Upper lobe of right lung (tissue), 1 donor: ENCODE measurements around the gene STPG2. TPM values are rescaled to one million over a fixed set of nuclear protein-coding genes. Genes with fewer than 3 reads are reported as not detected.

ENCODE experiments used
- ATAC-seq: fragments of 200-7000 bp; cut with Tn5 transposase; one replicate; pipeline ENCODE4 v1.9.1; 2020; ENCODE audit warnings: mild to moderate bottlenecking, moderate library complexity
- DNase-seq: peaks from one replicate; pipeline ENCODE4 v3.0.0-alpha.2; 2020
- H3K27ac ChIP-seq: fragments of 200-600 bp; one replicate; pipeline ENCODE4 v1.8.0; 2022
- H3K27me3 ChIP-seq: fragments of 200-600 bp; one replicate; pipeline ENCODE4 v1.8.0; 2022; ENCODE audit warnings: mild to moderate bottlenecking
- H3K36me3 ChIP-seq: fragments of 200-600 bp; one replicate; pipeline ENCODE4 v1.8.0; 2022
- H3K4me1 ChIP-seq: fragments of 200-600 bp; one replicate; pipeline ENCODE4 v1.8.0; 2022
- H3K4me3 ChIP-seq: fragments of 200-600 bp; one replicate; pipeline ENCODE4 v1.8.0; 2022; ENCODE audit warnings: mild to moderate bottlenecking
- H3K9me3 ChIP-seq: fragments of 200-600 bp; one replicate; pipeline ENCODE4 v1.8.0; 2022
- CTCF ChIP-seq: fragments of 200-600 bp; IDR thresholded peaks from one replicate; pipeline ENCODE4 v1.8.0; 2022; ENCODE audit warnings: antibody characterized with exemption
- intact Hi-C: fragments of 100-400 bp; cut with DNase I; formaldehyde crosslinking; loops from one replicate; pipeline ENCODE4 v1.11.0; 2022
- total RNA-seq: library from RNA; stranded (reverse); fragmentation: NEBNext Ultra II Directional; extraction: Animal tissue kit (Norgen Biotek cat#: 25700); gene quantifications from one replicate; pipeline ENCODE4 v1.2.1, GENCODE V29; 2021
- donor health status: DM: no; HTN: yes; CAD: no; lungs with severe emphysema.

STPG2 gene
- total RNA-seq, 1 donor from 2014 or later = 0.41 TPM

DNA sequence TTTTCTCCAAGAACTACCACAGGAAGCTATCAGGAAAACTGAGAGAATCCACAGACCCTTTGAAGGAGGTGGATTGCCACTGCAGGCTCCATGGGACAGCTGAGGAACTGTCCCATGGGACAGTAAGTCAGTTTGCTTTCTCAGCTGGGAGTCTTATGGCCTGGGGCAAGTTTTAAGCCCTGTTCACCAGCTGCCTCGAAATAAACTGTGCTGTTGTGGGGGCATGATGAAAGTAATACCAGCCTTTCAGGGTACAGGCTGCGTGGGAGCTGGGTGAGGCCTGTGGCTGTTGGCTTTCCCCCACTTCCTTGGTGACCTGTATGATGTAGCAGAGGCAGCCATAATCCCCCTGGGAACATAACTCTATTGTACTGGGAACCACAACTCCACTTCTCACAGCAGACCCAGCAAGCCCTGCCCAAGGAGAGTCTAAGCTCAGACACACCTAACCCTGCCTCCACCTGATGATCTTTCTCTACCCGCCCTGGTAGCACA lies 452.1 kb downstream of the STPG2 start:
- intact Hi-C loops = no loop called here

DNA sequence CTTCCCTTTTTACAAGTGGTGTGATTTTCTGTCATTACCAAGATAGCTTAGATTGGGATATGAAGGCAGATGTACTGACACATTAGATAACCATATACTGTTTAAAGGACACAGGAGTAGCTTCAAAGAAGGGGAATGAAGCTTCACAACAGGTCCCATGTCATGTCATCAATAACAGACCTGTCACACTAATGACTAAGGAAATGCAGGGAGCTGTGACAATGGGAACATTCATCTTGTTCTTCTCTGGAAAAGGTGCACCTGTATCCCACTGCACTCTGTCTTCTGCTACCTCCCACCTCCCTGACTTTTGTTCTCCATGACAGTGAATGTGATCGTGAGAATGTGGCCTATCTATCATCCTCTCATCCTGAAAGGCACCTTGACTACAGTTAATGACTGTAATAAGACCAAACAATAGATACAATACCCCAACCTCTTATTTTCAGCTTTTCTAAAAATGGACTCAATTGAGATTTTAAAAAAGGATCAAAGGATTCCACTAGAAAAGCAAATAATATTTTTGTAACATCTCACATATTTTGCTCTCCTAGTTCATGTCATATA lies 472.5 kb downstream of the STPG2 start:
- intact Hi-C loops = no loop called here

More for the DNA sequence above, 452.1 kb downstream of the STPG2 start:
- Histone ChIP-seq H3K27ac (no peak overlapping the region), H3K9me3 (peaks cover under 1% of the 10 kb centered on the region), H3K4me1 (no peaks in the 10 kb centered on the region), H3K4me3 (no peak overlapping the region), H3K27me3 (no peaks in the 10 kb centered on the region), H3K36me3 (no peaks in the 10 kb centered on the region)
- no peak for ATAC-seq
- TF ChIP-seq CTCF = no peak
- DNase-seq = no peak

GRCh38 chr4:97665553-97665952 lies 477.7 kb downstream of the STPG2 start:
- H3K27me3 ChIP-seq = no peaks in the 10 kb centered on the region
- TF ChIP-seq CTCF = no peak
- intact Hi-C loops = no loop called here
- no peaks in the 10 kb centered on the region for H3K4me1 ChIP-seq
- ATAC-seq (peak; percentile 33), DNase-seq (no peak)
- no peaks in the 10 kb centered on the region for H3K9me3 ChIP-seq
- H3K4me3 ChIP-seq = no peak overlapping the region
- H3K36me3 ChIP-seq = no peaks in the 10 kb centered on the region
- H3K27ac ChIP-seq = no peak overlapping the region

More for the DNA sequence above, 472.5 kb downstream of the STPG2 start:
- H3K4me1 ChIP-seq = no peaks in the 10 kb centered on the region
- no peak overlapping the region for H3K27ac ChIP-seq
- ATAC-seq (no peak), DNase-seq (no peak)
- H3K36me3 ChIP-seq = no peaks in the 10 kb centered on the region
- no peak overlapping the region for H3K4me3 ChIP-seq
- no peak for TF ChIP-seq CTCF
- H3K27me3 ChIP-seq = no peaks in the 10 kb centered on the region
- H3K9me3 ChIP-seq = no peaks in the 10 kb centered on the region

DNA sequence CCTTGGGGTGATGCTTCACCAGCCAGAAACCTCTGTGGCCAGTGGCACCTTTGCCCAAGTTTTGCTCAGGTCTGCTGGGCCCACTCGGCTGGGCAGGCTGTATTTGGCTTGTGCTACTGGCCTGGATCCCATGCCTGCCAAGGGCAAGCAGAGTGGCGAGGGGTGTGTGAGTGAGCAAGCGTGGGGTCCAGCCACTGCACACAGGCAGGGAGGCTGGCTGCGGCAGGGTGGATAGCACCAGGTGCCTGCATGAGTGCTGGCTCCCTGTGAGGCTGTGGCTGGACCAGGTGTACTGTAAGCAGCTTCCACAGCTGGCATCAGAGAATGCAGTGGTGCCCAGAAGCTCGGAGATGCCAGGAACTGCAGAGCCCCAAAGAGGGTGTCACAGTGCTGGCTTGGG lies 478.5 kb downstream of the STPG2 start:
- no peaks in the 10 kb centered on the region for H3K4me1 ChIP-seq
- no peak for DNase-seq
- no peaks in the 10 kb centered on the region for H3K9me3 ChIP-seq
- TF ChIP-seq CTCF = no peak
- H3K4me3 ChIP-seq = no peak overlapping the region
- H3K27me3 ChIP-seq = no peaks in the 10 kb centered on the region
- H3K27ac ChIP-seq = no peak overlapping the region
- peak; percentile 16 for ATAC-seq
- intact Hi-C loops = no loop called here
- H3K36me3 ChIP-seq = no peaks in the 10 kb centered on the region

- intact Hi-C loops = no loop called here
- TF ChIP-seq CTCF = no peak
- no peaks in the 10 kb centered on the region for H3K27me3 ChIP-seq
These were observed 481.1 kb downstream of the STPG2 start for GRCh38 chr4:97662133-97662532.

More at GRCh38 chr4:97662133-97662532, 481.1 kb downstream of the STPG2 start:
- no peak overlapping the region for H3K4me3 ChIP-seq
- no peak for DNase-seq
- no peak for ATAC-seq
- H3K4me1 ChIP-seq = no peaks in the 10 kb centered on the region
- no peaks in the 10 kb centered on the region for H3K36me3 ChIP-seq
- no peak overlapping the region for H3K27ac ChIP-seq
- H3K9me3 ChIP-seq = no peaks in the 10 kb centered on the region
